Esophagus muscularis mucosa (tissue), 3 donors: ENCODE data around the gene PLA2G4F.

Experiments used
- CTCF ChIP-seq, 3 experiments: fragments of 200-600 bp in 2 of 3; fragments of 450-650 bp in 1 of 3; sonication (generic) in 2 of 3; IDR thresholded peaks; one replicate each; pipeline ENCODE4 v1.5.1; 2017 to 2019; ENCODE audit warnings: antibody characterized with exemption in 3 of 3, mild to moderate bottlenecking in 2 of 3, moderate library complexity in 1 of 3
- POLR2AphosphoS5 ChIP-seq, 2 donors: sonication (generic); formaldehyde crosslinking; IDR thresholded peaks; one replicate each; pipeline ENCODE4 v1.6.1; 2017; ENCODE audit warnings: antibody characterized with exemption in 2 of 2

GRCh38 chr15:42159381-42160015 lies 3.1 kb upstream of the PLA2G4F start:
- TF ChIP-seq CTCF (IDR thresholded peaks at IDR 0.05): no peak
- TF ChIP-seq POLR2AphosphoS5 (IDR thresholded peaks at IDR 0.05): no peak
